NCI-H510A (cell line): Measurements from ENCODE around the gene WNT2.
"Not testable (repeated sequence)": the region's sequence is repeated elsewhere in the genome, so short reads cannot be mapped to it uniquely, and the experiment has no call there.

Source experiments
- DNase-seq: peaks from one replicate; lab custom pipeline; 2025; lab: John Stamatoyannopoulos, UW

WNT2 gene

GRCh38 chr7:117308891-117309290 is 14.0 kb downstream of the WNT2 start:
- no peak for DNase-seq

DNA sequence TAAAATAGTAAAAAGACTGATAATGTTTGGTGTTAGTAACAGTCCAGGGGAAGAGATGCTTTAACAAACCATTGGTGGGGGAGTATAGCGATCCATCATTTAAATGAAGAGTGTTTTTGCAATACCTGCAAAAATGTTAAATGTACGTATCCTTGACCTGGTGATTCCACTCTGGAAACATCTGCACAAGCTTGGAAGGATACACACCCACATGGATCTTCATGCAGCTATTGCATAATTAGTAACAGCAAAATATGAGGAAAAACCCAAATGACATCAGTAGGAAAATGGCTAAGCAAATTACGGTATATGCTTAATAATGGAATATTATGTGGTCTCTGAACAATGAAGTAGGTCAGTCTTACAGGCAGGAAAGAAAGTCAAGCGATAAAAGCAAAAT is 20.5 kb downstream of the WNT2 start:
- no peak for DNase-seq

GRCh38 chr7:117300506-117300905 is 22.4 kb downstream of the WNT2 start:
- DNase-seq, result not testable (repeated sequence)

DNA sequence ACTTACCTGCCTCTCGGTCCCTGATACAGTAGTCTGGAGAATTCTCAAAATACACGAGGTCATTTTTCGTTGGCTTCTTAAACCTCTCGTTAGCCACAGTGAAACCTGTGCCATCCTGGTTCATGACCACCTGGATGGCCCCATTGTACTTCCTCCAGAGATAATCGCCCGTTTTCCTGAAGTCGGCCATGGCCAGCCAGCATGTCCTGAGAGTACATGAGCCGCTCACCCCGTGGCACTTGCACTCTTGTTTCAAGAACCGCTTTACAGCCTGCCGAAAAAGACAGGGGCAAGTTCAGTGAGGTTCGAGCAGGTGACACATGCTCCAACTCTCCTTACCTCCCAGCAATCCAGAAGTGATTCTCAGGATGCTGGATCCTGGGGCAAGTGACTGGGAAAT is 25.3 kb downstream of the WNT2 start:
- DNase-seq, result no peak

DNA sequence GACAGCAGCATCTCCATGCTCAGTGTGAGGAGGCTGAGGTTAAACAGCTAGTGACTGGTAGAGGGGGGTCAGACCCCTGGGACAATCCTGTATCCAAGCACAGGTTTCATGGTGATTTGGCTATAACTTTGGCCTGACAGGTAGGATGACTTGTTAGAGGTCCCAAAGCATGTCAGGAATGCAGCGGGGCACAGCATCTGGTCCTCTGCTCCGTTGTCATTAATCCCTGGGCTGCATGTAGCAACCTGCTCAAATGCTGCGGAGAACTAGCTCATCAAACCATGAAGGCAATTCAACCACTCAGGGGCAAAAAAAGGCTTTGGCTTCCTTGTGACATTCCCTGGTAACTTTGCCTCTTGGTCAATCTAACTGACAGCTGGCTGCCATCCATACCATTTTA is 26.8 kb downstream of the WNT2 start:
- no peak for DNase-seq

DNA sequence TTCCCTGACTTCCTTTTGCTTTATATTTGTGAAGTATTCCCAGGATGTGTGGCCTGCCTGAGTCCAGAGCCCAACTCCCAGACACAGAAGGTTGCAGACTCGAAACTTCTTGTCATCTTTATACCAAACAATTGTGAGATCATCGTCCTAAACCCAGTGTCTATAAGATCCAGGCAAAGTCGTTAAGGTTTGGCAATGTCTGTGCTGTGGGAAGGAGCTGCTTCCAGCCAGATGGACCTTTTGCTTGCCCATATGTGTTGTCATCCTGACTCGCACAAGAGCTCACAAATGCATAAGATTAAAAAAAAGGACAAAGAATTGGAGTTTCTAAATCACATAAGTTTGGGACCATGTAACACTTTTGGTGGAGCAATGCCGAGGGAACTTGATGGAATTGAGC is 37.0 kb downstream of the WNT2 start:
- no peak for DNase-seq

DNA sequence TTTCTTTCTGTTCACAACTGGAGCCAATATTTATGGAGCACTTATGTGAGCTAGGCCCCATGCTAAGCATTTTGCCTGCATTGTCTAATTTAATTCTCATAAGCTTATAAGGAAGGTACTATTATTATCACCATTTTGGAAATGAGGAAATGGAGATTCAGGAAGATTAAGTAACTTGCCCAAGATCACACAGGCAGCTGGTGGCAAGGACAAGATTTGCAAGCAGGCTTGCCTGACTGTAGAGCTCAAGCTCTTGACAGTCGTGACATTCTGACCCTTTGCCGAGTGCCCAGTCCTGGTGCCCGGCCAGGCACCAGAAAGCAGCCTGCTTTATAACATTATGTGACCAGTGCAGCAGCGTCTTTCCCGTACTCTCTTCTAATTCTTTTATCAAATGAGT is 38.2 kb downstream of the WNT2 start:
- no peak for DNase-seq

DNA sequence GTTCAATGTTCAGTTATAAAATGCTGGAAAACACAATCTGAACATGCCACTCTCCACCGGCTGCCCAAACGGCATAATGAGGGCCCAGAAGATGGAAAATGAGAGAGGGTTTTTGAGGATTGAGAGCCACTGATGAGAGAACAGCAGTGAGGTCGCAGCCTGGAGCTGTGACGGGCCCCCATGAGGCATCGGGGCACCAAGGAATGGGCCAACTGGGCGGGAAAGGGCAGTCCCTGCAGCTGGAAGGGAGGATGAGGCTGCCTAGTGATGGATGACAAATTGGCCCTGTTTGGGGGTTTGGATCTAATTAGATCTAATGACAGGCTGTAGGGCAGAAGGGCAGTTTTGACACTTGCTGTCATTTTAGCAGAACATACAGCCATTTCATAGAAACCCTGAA is 39.1 kb downstream of the WNT2 start:
- no peak for DNase-seq

- DNase-seq, result no peak
Measured at GRCh38 chr7:117283371-117283770, 39.5 kb downstream of the WNT2 start.

DNA sequence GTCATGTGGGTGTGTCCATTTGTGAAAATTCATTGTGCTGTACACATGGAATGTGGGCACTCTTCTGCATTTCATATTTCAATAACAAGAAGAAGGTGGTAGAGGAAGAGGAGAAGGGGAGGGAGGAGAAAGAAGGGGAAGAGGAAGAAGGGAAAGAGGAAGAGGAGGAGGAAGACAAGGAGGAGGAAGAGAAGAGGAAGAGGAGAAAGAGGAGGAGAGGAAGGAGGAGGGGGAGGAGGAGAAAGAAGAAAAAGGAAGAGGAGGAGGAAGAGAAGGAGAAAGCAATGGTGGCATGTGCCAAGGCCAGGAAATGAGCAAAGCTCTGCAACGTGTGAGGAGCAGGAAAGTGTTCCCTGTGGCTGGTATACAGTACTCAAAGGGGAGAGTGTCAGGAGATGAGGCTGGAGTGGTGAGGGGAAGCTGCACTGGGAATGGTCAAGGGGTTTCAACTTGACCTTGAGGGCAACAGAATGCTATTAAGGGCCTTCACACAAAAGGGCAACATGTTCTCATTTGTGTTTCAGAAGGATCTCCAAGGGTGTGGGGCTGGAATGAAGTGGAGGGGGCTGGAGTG is 40.5 kb downstream of the WNT2 start:
- DNase-seq, result no peak

- DNase-seq, result no peak
Measured at GRCh38 chr7:117281562-117281961, 41.3 kb downstream of the WNT2 start.

DNA sequence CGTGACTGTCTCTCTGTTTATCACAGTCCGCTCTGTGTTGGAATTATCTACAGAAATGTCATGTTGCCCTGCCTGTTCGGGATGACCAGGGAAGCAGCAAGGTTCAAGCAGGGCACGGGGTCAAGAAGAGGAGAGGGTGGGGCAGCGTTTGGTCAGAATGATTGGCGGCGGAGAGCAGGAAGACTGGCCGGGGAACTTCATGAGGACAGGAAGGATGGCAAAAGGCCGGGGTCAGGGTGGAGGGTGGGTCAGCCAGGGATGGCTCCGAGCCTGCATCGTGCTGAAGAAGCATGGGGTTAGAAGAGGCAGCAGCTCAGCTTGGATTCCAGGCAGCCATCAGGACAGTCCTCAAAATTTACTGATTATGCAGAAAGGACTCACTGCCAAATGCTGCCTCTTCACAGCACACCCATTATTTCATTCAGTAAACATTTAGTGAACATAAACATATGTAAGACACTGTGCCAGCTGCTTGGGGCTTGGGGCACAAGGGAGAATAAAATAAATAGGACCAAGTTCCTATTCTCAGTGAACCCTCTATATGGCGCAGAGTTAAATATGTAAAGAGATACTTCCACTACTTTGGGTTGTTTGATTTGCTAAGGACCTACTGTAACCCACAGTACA is 42.8 kb downstream of the WNT2 start:
- no peak for DNase-seq

- no peak for DNase-seq
Measured at GRCh38 chr7:117279203-117279602, 43.7 kb downstream of the WNT2 start.

GRCh38 chr7:117278040-117278439 is 44.8 kb downstream of the WNT2 start:
- no peak for DNase-seq

DNA sequence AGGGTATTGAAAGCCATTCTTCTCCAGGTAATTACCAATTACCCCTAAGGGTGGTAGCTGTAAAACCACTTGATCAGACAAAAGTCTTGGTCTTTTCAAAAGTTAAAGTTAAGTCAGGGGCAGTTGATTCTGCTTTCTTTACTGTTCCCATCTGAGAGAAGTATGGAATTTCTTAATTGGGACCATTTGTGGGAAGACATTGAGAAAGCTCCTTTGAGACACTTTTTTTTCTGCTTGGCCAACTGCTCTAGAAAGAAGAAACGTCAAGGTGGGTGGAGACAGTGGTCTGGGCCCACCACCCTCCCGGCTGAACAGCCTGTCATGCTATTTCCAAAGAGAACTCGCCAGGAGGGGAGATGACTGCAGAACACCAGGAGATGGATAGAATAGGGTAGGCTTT is 45.3 kb downstream of the WNT2 start:
- DNase-seq, result no peak

DNA sequence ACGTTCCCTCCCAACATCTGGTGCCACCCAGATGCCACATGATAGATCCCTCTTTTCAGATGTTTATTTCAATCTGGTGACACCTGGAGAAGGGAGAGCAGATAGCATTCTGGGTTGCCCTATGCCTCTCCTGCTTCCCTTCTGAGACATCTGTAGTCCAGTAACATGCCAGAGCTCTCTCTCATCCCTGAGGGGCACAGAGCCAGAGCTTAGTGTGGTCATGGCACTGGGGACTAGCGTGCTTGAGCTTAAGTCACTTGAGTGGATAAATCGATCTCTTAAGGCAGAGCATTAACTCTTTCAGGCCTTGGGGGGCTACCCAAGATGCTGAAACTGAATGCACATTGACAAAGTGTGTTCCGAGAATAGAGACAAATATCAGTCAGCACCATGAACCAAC is 47.9 kb downstream of the WNT2 start:
- no peak for DNase-seq

DNA sequence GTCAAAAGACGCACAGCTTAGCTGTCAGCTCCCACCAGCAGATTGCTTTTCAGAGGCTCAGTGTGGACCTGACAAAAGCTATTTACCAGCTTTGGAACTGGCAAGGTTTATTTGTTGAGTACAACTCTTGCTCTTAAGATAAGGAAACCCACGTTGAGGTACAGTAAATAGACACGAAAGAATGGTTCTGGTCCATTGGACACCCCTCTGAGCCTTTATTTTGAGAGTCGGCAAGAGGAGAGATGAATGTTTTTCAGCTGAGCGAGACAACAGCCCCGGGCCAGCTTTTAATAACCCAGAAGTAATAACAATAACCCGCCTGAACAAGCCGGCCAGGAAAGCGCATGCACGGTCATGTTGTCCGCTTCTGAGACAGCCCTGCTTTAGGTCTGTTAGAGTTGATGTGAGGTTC is 49.0 kb downstream of the WNT2 start:
- no peak for DNase-seq

DNA sequence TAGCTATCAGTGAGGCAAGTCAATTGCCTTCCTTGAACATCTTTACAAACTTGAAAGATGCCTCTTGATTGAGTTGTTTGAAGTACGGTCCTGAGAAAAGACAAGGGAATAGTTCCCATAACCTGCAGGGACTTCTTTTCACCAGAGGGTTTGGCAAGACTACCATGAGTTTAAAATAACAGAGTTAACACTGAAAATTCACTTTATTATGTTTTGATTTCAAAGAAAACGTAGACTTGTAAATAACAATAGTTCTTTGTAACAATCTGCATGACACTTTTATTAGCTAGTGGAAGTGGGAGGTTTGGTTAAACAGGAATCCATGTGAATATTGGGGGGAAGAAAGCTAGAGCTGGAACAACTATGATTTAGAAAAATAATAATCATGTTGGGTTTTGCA is 49.5 kb downstream of the WNT2 start:
- DNase-seq, result no peak

- no peak for DNase-seq
Measured at GRCh38 chr7:117272017-117272759, 50.7 kb downstream of the WNT2 start.

- DNase-seq, result no peak
Measured at GRCh38 chr7:117271566-117271965, 51.3 kb downstream of the WNT2 start.

GRCh38 chr7:117270371-117270770 is 52.5 kb downstream of the WNT2 start:
- no peak for DNase-seq

DNA sequence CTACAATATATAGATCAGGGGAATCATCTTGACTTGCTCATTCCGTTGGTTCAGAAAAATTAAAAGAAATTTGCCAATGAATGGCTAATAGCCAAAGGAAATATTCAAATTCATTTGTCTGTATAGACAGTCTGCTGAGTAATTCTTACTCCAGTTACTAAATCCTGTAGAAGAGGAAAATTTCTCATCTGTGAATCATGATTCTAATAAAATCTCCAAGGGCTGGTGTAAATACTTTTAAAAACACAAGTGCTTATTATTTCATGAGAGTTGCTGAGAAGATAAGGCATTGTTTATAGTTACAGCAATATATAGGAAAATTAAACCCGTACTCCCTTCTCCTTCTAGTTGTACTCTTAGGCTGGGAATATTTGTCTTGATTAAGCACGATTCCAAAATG is 53.0 kb downstream of the WNT2 start:
- DNase-seq, result no peak

DNA sequence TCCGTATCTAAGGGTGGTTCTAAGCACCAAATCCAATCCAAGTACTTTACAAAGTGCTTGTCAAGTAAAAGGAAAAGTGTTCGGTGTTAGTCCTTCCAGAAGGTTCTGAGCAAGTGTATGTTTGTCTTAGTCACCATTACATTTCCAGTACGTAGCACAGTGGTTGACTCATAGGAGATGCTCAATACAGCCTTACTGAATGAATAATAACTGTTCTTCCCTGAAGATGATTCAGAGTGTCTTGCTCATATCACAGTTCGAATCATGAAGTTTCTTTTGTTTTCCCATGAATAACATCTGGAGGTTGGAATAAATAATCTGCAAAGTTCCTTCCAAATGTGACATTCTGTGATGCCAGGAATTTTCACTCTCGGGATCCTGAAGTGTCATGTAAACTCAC is 53.4 kb downstream of the WNT2 start:
- no peak for DNase-seq

- DNase-seq, result no peak
Measured at GRCh38 chr7:117264716-117265115, 58.1 kb downstream of the WNT2 start.
